Mucosa of descending colon (tissue), 3 donors: ENCODE measurements around the gene STAT4. TPM values are rescaled to one million over a fixed set of nuclear protein-coding genes. Genes with fewer than 3 reads are reported as not detected.

Experiments
- ATAC-seq: fragments of 200-7000 bp; cut with Tn5 transposase; one replicate; pipeline ENCODE4 v1.9.1; 2020; ENCODE audit warnings: mild to moderate bottlenecking, moderate library complexity
- DNase-seq, 3 donors: peaks; one replicate each; pipeline ENCODE4 v3.0.0-alpha.2; 2020
- H3K36me3 ChIP-seq: fragments of 200-600 bp; one replicate; pipeline ENCODE4 v1.8.0; 2021; ENCODE audit warnings: low read depth, mild to moderate bottlenecking
- H3K4me1 ChIP-seq: fragments of 200-600 bp; one replicate; pipeline ENCODE4 v1.8.0; 2021; ENCODE audit warnings: low read depth, mild to moderate bottlenecking
- H3K4me3 ChIP-seq: fragments of 200-600 bp; one replicate; pipeline ENCODE4 v1.8.0; 2021; ENCODE audit warnings: mild to moderate bottlenecking
- H3K9me3 ChIP-seq: fragments of 200-600 bp; one replicate; pipeline ENCODE4 v1.8.0; 2021; ENCODE audit warnings: mild to moderate bottlenecking
- intact Hi-C, 2 donors: fragments of 100-400 bp; cut with DNase I in 1 of 2; cut with micrococcal nuclease in 1 of 2; formaldehyde crosslinking; loops; one replicate each; pipeline versions ENCODE4 v1.11.0 to v1.11.1; 2022; cut with DNase I, micrococcal nuclease
- total RNA-seq, 3 donors: library from RNA; stranded (reverse); fragmentation: NEBNext Ultra II Directional in 2 of 3; extraction: Animal tissue kit (Norgen Biotek cat#: 25700) in 2 of 3; gene quantifications; one replicate each; pipeline versions ENCODE4 v1.2.1 to v1.2.4, GENCODE V29; 2021 to 2023
- TF ChIP-seq, protein P1 (sequence below): fragments of 200-600 bp; IDR thresholded peaks from one replicate; pipeline ENCODE4 v1.8.0; 2022; ENCODE audit warnings: antibody characterized with exemption, mild to moderate bottlenecking
- donor health status: DM: no; HTN: no; CAD: no; lungs with moderate emphysema.
- donor health status: DM: no; HTN: no; CAD: no.
- donor health status: DM: no; HTN: yes; CAD: no.

STAT4 gene
- total RNA-seq, 3 donors from 2014 or later, result 2.7 to 4.0 (median 3.6) TPM

DNA sequence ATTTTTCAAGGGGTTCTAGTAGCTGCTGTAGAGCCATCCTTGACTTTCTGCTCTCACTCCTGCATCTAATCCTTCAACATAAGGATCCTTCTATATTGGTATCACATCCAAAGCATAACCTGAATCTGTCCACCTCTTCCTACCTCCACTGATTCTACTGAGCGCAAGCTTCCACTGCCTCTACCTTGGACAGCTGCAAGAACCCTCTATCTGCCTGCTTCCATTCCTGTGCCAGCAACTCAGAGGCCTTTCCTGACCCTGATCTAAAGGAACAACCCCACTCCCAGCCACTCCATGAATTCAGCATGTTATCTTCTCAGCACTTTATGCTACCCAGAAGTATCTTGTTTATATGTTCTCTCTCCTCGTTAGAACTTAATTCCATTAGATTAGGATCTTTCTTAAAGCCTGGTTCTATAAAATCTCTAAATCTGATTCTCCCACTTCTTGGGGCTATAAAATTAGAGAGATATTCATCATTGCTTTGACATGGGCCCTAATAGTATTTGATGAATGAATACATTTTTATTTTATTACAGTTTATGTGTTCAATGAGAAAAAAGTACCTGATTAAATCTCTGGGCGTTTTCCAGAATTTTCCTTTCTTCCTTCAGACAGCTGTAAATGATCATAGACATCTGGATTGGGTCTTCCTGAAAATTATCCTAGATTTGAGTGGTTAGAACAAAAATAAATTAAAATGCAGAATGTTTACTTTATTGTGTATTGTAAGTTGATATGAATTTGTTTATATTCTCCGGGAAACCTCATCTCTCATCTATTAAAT, 143.6 kb downstream of the STAT4 start:
- intact Hi-C loops, result no loop called here
- peaks cover under 1% of the 10 kb centered on the region for H3K4me1 ChIP-seq
- TF ChIP-seq, protein P1, sequence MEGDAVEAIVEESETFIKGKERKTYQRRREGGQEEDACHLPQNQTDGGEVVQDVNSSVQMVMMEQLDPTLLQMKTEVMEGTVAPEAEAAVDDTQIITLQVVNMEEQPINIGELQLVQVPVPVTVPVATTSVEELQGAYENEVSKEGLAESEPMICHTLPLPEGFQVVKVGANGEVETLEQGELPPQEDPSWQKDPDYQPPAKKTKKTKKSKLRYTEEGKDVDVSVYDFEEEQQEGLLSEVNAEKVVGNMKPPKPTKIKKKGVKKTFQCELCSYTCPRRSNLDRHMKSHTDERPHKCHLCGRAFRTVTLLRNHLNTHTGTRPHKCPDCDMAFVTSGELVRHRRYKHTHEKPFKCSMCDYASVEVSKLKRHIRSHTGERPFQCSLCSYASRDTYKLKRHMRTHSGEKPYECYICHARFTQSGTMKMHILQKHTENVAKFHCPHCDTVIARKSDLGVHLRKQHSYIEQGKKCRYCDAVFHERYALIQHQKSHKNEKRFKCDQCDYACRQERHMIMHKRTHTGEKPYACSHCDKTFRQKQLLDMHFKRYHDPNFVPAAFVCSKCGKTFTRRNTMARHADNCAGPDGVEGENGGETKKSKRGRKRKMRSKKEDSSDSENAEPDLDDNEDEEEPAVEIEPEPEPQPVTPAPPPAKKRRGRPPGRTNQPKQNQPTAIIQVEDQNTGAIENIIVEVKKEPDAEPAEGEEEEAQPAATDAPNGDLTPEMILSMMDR, result no peak
- DNase-seq, result no peak
- peaks cover 21% of the 10 kb centered on the region for H3K36me3 ChIP-seq
- ATAC-seq, result no peak
- H3K4me3 ChIP-seq, result no peak overlapping the region
- H3K9me3 ChIP-seq, result no peaks in the 10 kb centered on the region

DNA sequence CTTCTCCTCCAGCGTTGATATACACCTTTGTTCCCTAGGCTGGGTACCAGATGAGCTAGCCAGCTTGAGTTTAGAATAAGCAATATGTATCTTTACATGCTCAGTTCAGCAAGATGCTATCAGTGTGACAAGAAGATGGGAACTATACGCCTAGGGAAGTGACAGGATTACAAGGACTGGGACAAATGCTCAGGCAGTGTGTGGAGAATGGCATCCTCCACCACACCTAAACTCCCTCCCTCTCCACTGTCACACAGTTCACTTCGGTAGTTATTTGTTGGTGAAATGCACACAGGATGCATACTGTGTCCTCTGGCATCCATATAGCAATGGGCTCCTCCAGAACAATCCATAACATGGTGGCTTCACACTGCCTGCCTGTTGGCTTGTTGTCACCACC, 144.5 kb downstream of the STAT4 start:
- H3K9me3 ChIP-seq, result no peaks in the 10 kb centered on the region
- TF ChIP-seq, protein P1, result no peak
- intact Hi-C loops, result no loop called here
- DNase-seq, result no peak
- ATAC-seq, result no peak
- no peak overlapping the region for H3K4me3 ChIP-seq
- peaks cover 21% of the 10 kb centered on the region for H3K36me3 ChIP-seq
- H3K4me1 ChIP-seq, result no peaks in the 10 kb centered on the region

DNA sequence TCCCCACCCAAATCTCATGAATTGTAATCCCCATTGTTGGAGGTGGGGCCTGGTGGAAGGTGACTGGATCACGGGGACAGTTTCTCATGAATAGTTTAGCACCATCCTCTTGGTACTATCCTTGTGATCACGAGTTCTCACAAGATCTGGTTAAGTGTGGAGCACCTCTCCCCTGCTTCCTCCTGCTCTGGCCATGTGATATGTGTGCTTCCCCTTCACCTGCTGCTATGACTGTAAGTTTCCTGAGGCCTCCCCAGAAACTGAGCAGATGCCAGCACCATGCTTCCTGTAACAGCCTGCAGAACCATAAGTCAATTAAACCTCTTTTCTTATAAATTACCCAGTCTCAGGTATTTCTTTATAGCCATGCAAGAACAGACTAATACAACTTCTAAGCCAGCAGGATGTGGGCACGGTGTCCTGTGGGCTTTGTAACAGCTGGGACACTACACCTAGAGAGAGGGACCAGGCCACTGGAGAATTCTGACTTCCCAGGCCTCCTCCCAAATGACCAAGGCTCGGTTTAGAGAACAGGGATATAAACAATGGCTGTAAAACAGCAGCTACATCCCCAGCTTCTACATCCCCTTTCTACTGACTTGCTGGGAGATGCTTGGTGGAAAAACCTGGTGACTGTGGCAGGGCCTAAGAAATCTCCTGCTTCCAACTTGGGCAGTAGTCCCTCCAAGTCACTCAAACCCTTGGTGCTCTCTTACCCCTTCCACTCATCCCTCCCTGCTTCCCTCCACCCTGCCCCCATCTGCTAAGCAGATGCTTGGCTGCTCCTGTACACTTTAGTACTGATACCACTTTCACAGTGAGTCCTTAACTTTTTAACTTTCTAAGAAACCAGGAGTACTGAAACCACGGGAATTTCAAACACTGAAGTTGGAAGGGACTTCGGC, 147.1 kb downstream of the STAT4 start:
- no peaks in the 10 kb centered on the region for H3K9me3 ChIP-seq
- TF ChIP-seq, protein P1, result no peak
- no peak for DNase-seq
- intact Hi-C loops, result no loop called here
- no peaks in the 10 kb centered on the region for H3K4me1 ChIP-seq
- no peak for ATAC-seq
- H3K4me3 ChIP-seq, result no peak overlapping the region
- peaks cover 29% of the 10 kb centered on the region for H3K36me3 ChIP-seq

DNA sequence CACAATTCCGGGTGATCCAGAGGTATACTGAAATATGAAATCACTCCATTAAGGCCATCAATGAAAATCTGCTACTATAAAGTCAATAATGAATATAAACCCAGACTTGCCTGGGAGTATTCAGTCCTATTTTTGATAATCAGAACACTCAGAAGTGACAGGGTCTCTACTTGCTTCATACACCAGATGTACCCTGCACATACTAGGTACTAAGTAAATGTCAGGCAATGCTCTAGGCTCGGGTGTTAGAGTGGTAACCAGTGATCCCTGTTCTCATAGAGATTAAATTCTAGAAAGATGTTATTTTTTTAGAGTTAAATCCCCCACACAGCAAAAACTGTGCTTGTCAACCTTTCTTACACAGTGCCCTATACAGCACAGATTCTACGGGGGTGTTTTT, 149.2 kb downstream of the STAT4 start:
- DNase-seq (no peak), ATAC-seq (no peak)
- TF ChIP-seq, protein P1, result no peak
- no peaks in the 10 kb centered on the region for H3K4me1 ChIP-seq
- peaks cover 38% of the 10 kb centered on the region for H3K36me3 ChIP-seq
- no peak overlapping the region for H3K4me3 ChIP-seq
- intact Hi-C loops, result no loop called here
- no peaks in the 10 kb centered on the region for H3K9me3 ChIP-seq

DNA sequence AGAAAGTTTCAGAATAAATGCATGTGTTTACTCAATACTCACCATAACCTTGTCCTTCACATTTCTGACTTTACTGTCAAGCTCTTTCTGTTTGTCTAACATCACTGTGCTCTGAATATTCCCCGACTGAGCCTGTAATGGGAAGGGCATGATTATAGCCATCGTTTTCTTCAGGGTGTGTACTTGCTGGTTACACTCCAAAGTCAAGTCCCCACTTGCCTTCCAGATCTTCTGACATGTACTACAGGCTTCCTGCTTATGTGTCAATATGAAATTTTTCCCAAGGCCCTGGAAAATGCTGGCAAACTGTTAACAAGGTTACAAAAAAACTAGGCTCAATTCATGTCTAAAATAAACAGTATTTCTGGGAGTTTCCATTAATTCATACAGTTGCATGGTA, 149.8 kb downstream of the STAT4 start:
- DNase-seq, result no peak
- no peak for ATAC-seq
- Histone ChIP-seq H3K4me3 (no peak overlapping the region), H3K9me3 (no peaks in the 10 kb centered on the region), H3K36me3 (peaks cover 38% of the 10 kb centered on the region), H3K4me1 (no peaks in the 10 kb centered on the region)
- intact Hi-C loops, result no loop called here
- TF ChIP-seq, protein P1, result no peak
